H9 (cell line): ENCODE results near the gene TMIGD3. TPM values are rescaled to one million over a fixed set of nuclear protein-coding genes. Genes with fewer than 3 reads are reported as not detected.

Experiments
- DNase-seq: peaks from one replicate; pipeline ENCODE4 v3.0.0-alpha.2; 2017
- H2AFZ ChIP-seq: one replicate; pipeline ENCODE4 v1.6.1; 2013; ENCODE audit warnings: mild to moderate bottlenecking, low read length, control low read depth, moderate library complexity
- H2AK5ac ChIP-seq: 2 replicates; pipeline ENCODE4 v1.6.1; 2013; ENCODE audit warnings: low read length, control low read depth, mixed read lengths; ENCODE audit not compliant: insufficient read length
- H2BK120ac ChIP-seq: one replicate; pipeline ENCODE4 v1.6.1; 2013; ENCODE audit warnings: low read depth, mild to moderate bottlenecking, low read length, control low read depth, inconsistent platforms; ENCODE audit not compliant: poor library complexity, severe bottlenecking
- H2BK12ac ChIP-seq: 2 replicates; pipeline ENCODE4 v1.6.1; 2013; ENCODE audit warnings: low read length, control low read depth, mixed read lengths, low read depth; ENCODE audit not compliant: insufficient read length
- H2BK15ac ChIP-seq: 2 replicates; pipeline ENCODE4 v1.6.1; 2013; ENCODE audit warnings: low read depth, low read length, control low read depth
- H2BK20ac ChIP-seq: one replicate; pipeline ENCODE4 v1.6.1; 2013; ENCODE audit warnings: low read depth, mild to moderate bottlenecking, low read length, control low read depth, inconsistent platforms; ENCODE audit not compliant: poor library complexity, severe bottlenecking
- H2BK5ac ChIP-seq: 2 replicates; pipeline ENCODE4 v1.6.1; 2013; ENCODE audit warnings: low read length, control low read depth, mixed read lengths; ENCODE audit not compliant: insufficient read length
- H3K14ac ChIP-seq: 2 replicates; pipeline ENCODE4 v1.6.1; 2013; ENCODE audit warnings: low read length, control low read depth; ENCODE audit not compliant: insufficient read depth
- H3K18ac ChIP-seq: 2 replicates; pipeline ENCODE4 v1.6.1; 2013; ENCODE audit warnings: low read depth, mild to moderate bottlenecking, mixed read lengths, low read length, control low read depth; ENCODE audit not compliant: insufficient read length
- H3K23ac ChIP-seq: 2 replicates; pipeline ENCODE4 v1.6.1; 2013; ENCODE audit warnings: low read length, control low read depth, mixed read lengths, low read depth; ENCODE audit not compliant: insufficient read length
- H3K23me2 ChIP-seq: 2 replicates; pipeline ENCODE4 v1.6.1; 2013; ENCODE audit warnings: low read depth, mild to moderate bottlenecking, mixed read lengths, low read length, control low read depth; ENCODE audit not compliant: insufficient read length, poor library complexity, severe bottlenecking
- H3K27ac ChIP-seq: 2 replicates; pipeline ENCODE4 v1.5.1; 2013; ENCODE audit warnings: low read length, control low read depth, mixed read lengths, low read depth; ENCODE audit not compliant: insufficient read length
- H3K27me3 ChIP-seq: 2 replicates; pipeline ENCODE4 v1.6.1; 2013; ENCODE audit warnings: low read length, control low read depth, inconsistent platforms; ENCODE audit not compliant: insufficient read depth
- H3K4ac ChIP-seq: 2 replicates; pipeline ENCODE4 v1.6.1; 2013; ENCODE audit warnings: low read depth, mild to moderate bottlenecking, control low read depth, inconsistent platforms, low read length, moderate library complexity
- H3K4me1 ChIP-seq: 2 replicates; pipeline ENCODE4 v1.6.1; 2013; ENCODE audit warnings: low read length, control low read depth, inconsistent platforms; ENCODE audit not compliant: insufficient read depth
- H3K4me2 ChIP-seq: 2 replicates; pipeline ENCODE4 v1.6.1; 2013; ENCODE audit warnings: low read length, control low read depth, mixed read lengths; ENCODE audit not compliant: insufficient read length, insufficient read depth
- H3K56ac ChIP-seq: 2 replicates; pipeline ENCODE4 v1.6.1; 2013; ENCODE audit warnings: low read depth, mild to moderate bottlenecking, mixed read lengths, low read length, control low read depth; ENCODE audit not compliant: insufficient read length
- H3K79me1 ChIP-seq: 2 replicates; pipeline ENCODE4 v1.6.1; 2013; ENCODE audit warnings: low read depth, mild to moderate bottlenecking, moderate library complexity, low read length, control low read depth, inconsistent platforms; ENCODE audit not compliant: insufficient read depth, poor library complexity, severe bottlenecking
- H3K79me2 ChIP-seq: 2 replicates; pipeline ENCODE4 v1.6.1; 2013; ENCODE audit warnings: low read length, control low read depth, inconsistent platforms; ENCODE audit not compliant: insufficient read depth
- H3K9ac ChIP-seq: 2 replicates; pipeline ENCODE4 v1.6.1; 2013; ENCODE audit warnings: low read length, control low read depth, mixed read lengths; ENCODE audit not compliant: insufficient read length; ENCODE audit errors: extremely low read depth
- H3K9me3 ChIP-seq: one replicate; pipeline ENCODE4 v1.6.1; 2013; ENCODE audit warnings: low read depth, low read length, inconsistent platforms; ENCODE audit not compliant: control insufficient read depth
- H3T11ph ChIP-seq: one replicate; pipeline ENCODE4 v1.6.1; 2013; ENCODE audit warnings: mild to moderate bottlenecking, low read length, control low read depth, inconsistent platforms
- H4K20me1 ChIP-seq: one replicate; pipeline ENCODE4 v1.6.1; 2013; ENCODE audit not compliant: control insufficient read depth, insufficient read length, insufficient read depth
- H4K5ac ChIP-seq: 2 replicates; pipeline ENCODE4 v1.6.1; 2013; ENCODE audit warnings: low read depth, mild to moderate bottlenecking, mixed read lengths, low read length, control low read depth; ENCODE audit not compliant: insufficient read length
- H4K8ac ChIP-seq: replicated peaks from 2 replicates; pipeline ENCODE4 v1.6.1; 2013; ENCODE audit warnings: low read length, control low read depth, mixed read lengths, low read depth; ENCODE audit not compliant: insufficient read length
- H4K91ac ChIP-seq: 2 replicates; pipeline ENCODE4 v1.6.1; 2013; ENCODE audit warnings: low read depth, mild to moderate bottlenecking, moderate library complexity, mixed read lengths, low read length, control low read depth; ENCODE audit not compliant: insufficient read length
- H3K27ac Mint-ChIP-seq, 3 experiments: 2 replicates in 2 of 3; 3 replicates in 1 of 3; pipeline ENCODE4 v1.8.0; 2020 to 2021; ENCODE audit warnings: mixed read lengths in 3 of 3, mild to moderate bottlenecking in 1 of 3, moderate library complexity in 1 of 3
- H3K27me3 Mint-ChIP-seq: 2 replicates; pipeline ENCODE4 v1.8.0; 2021; ENCODE audit warnings: low read depth, mild to moderate bottlenecking, moderate library complexity, mixed read lengths
- H3K36me3 Mint-ChIP-seq, 3 experiments: 2 replicates in 2 of 3; 3 replicates in 1 of 3; pipeline ENCODE4 v1.8.0; 2020 to 2021; ENCODE audit warnings: low read depth in 3 of 3, mixed read lengths in 3 of 3; ENCODE audit not compliant: insufficient read depth in 1 of 3
- H3K4me1 Mint-ChIP-seq, 2 experiments: 2 replicates each; pipeline ENCODE4 v1.8.0; 2020; ENCODE audit warnings: mixed read lengths in 2 of 2
- H3K4me3 Mint-ChIP-seq, 2 experiments: 2 replicates in 1 of 2; 3 replicates in 1 of 2; pipeline ENCODE4 v1.8.0; 2020 to 2021; ENCODE audit warnings: mild to moderate bottlenecking in 2 of 2, mixed read lengths in 2 of 2, moderate library complexity in 1 of 2
- H3K9me3 Mint-ChIP-seq, 2 experiments: 2 replicates in 1 of 2; 3 replicates in 1 of 2; pipeline ENCODE4 v1.8.0; 2020; ENCODE audit warnings: mild to moderate bottlenecking in 2 of 2, mixed read lengths in 2 of 2, moderate library complexity in 1 of 2
- WGBS: extraction: QIAGEN DNeasy Blood & Tissue Kit; methylation state at CpG from one replicate; pipeline ENCODE4 v1.1.7; 2013; ENCODE audit warnings: missing lambda C conversion rate, low lambda C conversion rate, mixed read lengths; ENCODE audit not compliant: insufficient read length; ENCODE audit errors: extremely low coverage; 5-methylcytosine and 5-hydroxymethylcytosine counted together
- total RNA-seq: library from RNA; stranded (reverse); gene quantifications from 2 replicates; pipeline ENCODE4 v1.2.1, GENCODE V29; 2021
- TF ChIP-seq, protein P1 (sequence below): fragments of 200-600 bp; sonication (generic); conservative IDR thresholded peaks from 3 replicates; pipeline ENCODE4 v1.8.0; 2021; ENCODE audit warnings: antibody characterized with exemption, mild to moderate bottlenecking

The TMIGD3 gene
- total RNA-seq, 1 experiment from 2014 or later, result not detected

DNA sequence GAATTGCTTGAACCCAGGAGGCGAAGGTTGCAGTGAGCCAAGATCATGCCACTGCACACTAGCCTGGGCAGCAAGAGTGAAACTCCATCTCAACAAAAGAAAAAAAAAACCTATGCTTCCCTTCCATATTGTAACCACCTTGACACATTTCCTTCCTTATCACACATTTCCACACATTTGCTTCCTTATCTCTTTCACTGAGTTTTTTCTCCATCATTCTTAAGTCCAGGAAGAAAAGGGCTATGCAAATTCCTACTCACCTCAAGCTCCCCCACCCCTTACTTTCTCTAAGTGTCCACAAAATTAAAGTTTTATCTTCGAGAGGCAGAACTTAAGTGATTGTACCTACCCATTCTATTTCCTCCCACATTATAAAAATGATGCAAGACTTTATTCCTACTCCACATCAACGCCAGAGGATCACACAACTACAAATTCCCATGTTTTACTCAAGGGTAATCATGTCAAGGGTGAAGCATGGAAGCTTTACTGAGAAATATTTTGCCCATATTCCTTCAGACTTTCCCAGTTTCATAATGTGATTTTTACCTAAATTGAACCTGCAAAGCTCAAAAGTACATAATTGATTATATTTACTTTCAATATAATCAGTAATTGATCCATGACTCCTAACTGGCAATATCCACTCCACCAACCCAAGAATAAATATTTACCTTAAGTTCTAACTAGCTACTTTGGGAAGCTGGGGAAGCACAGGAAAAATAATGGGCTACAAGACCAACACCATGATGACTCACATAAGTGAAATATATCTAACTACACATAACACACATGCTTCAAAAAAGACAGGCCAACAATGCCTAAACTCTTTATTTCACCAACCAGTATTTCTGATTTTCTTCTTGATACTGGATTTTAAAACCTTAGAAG, 63.7 kb downstream of the TMIGD3 start:
- no peak overlapping the region for H3K56ac ChIP-seq
- Mint-ChIP-seq H3K36me3 (peaks cover 35 to 68% (median 55%) of the 10 kb centered on the region in 3 experiments; a peak in 6 of 7 replicates), H3K27ac (no peak overlapping the region), H3K4me1 (no peaks in the 10 kb centered on the region), H3K27me3 (peaks cover 5% of the 10 kb centered on the region), H3K9me3 (no peaks in the 10 kb centered on the region), H3K4me3 (no peak overlapping the region)
- H3K4ac ChIP-seq, result no peak overlapping the region
- H2BK120ac ChIP-seq, result no peak overlapping the region
- H3K79me2 ChIP-seq, result no peaks in the 10 kb centered on the region
- WGBS, result 100% methylated on average over 1 of the region's 3 CpGs
- H2BK12ac ChIP-seq, result no peak overlapping the region
- no peak overlapping the region for H2BK20ac ChIP-seq
- TF ChIP-seq, protein P1, sequence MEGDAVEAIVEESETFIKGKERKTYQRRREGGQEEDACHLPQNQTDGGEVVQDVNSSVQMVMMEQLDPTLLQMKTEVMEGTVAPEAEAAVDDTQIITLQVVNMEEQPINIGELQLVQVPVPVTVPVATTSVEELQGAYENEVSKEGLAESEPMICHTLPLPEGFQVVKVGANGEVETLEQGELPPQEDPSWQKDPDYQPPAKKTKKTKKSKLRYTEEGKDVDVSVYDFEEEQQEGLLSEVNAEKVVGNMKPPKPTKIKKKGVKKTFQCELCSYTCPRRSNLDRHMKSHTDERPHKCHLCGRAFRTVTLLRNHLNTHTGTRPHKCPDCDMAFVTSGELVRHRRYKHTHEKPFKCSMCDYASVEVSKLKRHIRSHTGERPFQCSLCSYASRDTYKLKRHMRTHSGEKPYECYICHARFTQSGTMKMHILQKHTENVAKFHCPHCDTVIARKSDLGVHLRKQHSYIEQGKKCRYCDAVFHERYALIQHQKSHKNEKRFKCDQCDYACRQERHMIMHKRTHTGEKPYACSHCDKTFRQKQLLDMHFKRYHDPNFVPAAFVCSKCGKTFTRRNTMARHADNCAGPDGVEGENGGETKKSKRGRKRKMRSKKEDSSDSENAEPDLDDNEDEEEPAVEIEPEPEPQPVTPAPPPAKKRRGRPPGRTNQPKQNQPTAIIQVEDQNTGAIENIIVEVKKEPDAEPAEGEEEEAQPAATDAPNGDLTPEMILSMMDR, result no peak
- H4K20me1 ChIP-seq, result no peaks in the 10 kb centered on the region
- H3T11ph ChIP-seq, result no peak overlapping the region
- H2AK5ac ChIP-seq, result no peak overlapping the region
- no peak overlapping the region for H4K5ac ChIP-seq
- no peaks in the 10 kb centered on the region for H3K79me1 ChIP-seq
- H4K91ac ChIP-seq, result no peak overlapping the region
- no peak overlapping the region for H3K18ac ChIP-seq
- DNase-seq, result no peak
- H2AFZ ChIP-seq, result no peak overlapping the region
- no peaks in the 10 kb centered on the region for H3K4me1 ChIP-seq
- no peaks in the 10 kb centered on the region for H3K23me2 ChIP-seq
- no peak overlapping the region for H3K23ac ChIP-seq
- no peak overlapping the region for H2BK5ac ChIP-seq
- no peak overlapping the region for H4K8ac ChIP-seq
- H2BK15ac ChIP-seq, result no peak overlapping the region
- H3K9ac ChIP-seq, result no peak overlapping the region
- no peak overlapping the region for H3K27ac ChIP-seq
- no peak overlapping the region for H3K14ac ChIP-seq
- no peaks in the 10 kb centered on the region for H3K9me3 ChIP-seq
- no peaks in the 10 kb centered on the region for H3K27me3 ChIP-seq
- H3K4me2 ChIP-seq, result no peak overlapping the region
